GM23338 (cell line): ENCODE data around the gene SYCP2.

ENCODE experiments used
- CREB1 ChIP-seq: fragments of 250-450 bp; sonication (Bioruptor Pico); IDR thresholded peaks from 2 replicates; pipeline ENCODE4 v1.5.0; 2020; ENCODE audit warnings: low read depth, mild to moderate bottlenecking, moderate library complexity
- CTCF ChIP-seq, 2 experiments: fragments of 200-600 bp in 1 of 2; sonication (generic) in 1 of 2; conservative IDR thresholded peaks; 2 replicates each; pipeline versions ENCODE4 v1.5.1 to v1.6.1; 2016 to 2017; ENCODE audit warnings: antibody characterized with exemption in 2 of 2, low read depth in 2 of 2, mild to moderate bottlenecking in 2 of 2, moderate library complexity in 1 of 2
- ETS1 ChIP-seq: IDR thresholded peaks from 2 replicates; pipeline ENCODE4 v1.6.1; 2016; ENCODE audit warnings: antibody characterized with exemption
- EZH2 ChIP-seq: fragments of 200-600 bp; sonication (generic); IDR thresholded peaks from one replicate; pipeline ENCODE4 v1.8.0; 2017; ENCODE audit warnings: antibody characterized with exemption, mild to moderate bottlenecking, low read depth; ENCODE audit not compliant: unreplicated experiment
- EZH2phosphoT487 ChIP-seq: fragments of 200-600 bp; sonication (generic); IDR thresholded peaks from one replicate; pipeline ENCODE4 v1.8.1; 2018; ENCODE audit warnings: antibody characterized with exemption; ENCODE audit not compliant: unreplicated experiment
- JUNB ChIP-seq: IDR thresholded peaks from one replicate; pipeline ENCODE4 v1.6.1; 2016; ENCODE audit warnings: antibody characterized with exemption; ENCODE audit not compliant: unreplicated experiment
- NANOG ChIP-seq: IDR thresholded peaks from 2 replicates; pipeline ENCODE4 v1.6.1; 2016; ENCODE audit warnings: antibody characterized with exemption, borderline replicate concordance
- POLR2AphosphoS5 ChIP-seq: IDR thresholded peaks from 2 replicates; pipeline ENCODE4 v1.6.1; 2016; ENCODE audit warnings: antibody characterized with exemption, low read depth
- REST ChIP-seq: IDR thresholded peaks from one replicate; pipeline ENCODE4 v1.6.1; 2018; ENCODE audit warnings: antibody characterized with exemption; ENCODE audit not compliant: unreplicated experiment
- STAT1 ChIP-seq: IDR thresholded peaks from one replicate; pipeline ENCODE4 v1.6.1; 2016; ENCODE audit warnings: antibody characterized with exemption; ENCODE audit not compliant: unreplicated experiment
- ZNF462 ChIP-seq: fragments of 250-450 bp; sonication (Bioruptor Pico); IDR thresholded peaks from 2 replicates; pipeline ENCODE4 v1.5.0; 2020; ENCODE audit warnings: mild to moderate bottlenecking, moderate library complexity

- TF ChIP-seq CTCF (conservative IDR thresholded peaks at IDR 0.05; ENCODE audit: low read depth in 2 of 2): no peak
- no peak for TF ChIP-seq POLR2AphosphoS5
- no peak for TF ChIP-seq REST
- TF ChIP-seq EZH2: no peak
- TF ChIP-seq JUNB: no peak
- no peak for TF ChIP-seq EZH2phosphoT487
- no peak for TF ChIP-seq ETS1
- TF ChIP-seq CREB1 (CRISPR knock-in tag): no peak
- TF ChIP-seq ZNF462 (CRISPR knock-in tag): no peak
- no peak for TF ChIP-seq NANOG
- TF ChIP-seq STAT1: no peak
Observed at GRCh38 chr20:59823491-59824259, 109.8 kb downstream of the SYCP2 start.
